ENCODE measurements around the gene EFCAB6.

Gene EFCAB6

DNA sequence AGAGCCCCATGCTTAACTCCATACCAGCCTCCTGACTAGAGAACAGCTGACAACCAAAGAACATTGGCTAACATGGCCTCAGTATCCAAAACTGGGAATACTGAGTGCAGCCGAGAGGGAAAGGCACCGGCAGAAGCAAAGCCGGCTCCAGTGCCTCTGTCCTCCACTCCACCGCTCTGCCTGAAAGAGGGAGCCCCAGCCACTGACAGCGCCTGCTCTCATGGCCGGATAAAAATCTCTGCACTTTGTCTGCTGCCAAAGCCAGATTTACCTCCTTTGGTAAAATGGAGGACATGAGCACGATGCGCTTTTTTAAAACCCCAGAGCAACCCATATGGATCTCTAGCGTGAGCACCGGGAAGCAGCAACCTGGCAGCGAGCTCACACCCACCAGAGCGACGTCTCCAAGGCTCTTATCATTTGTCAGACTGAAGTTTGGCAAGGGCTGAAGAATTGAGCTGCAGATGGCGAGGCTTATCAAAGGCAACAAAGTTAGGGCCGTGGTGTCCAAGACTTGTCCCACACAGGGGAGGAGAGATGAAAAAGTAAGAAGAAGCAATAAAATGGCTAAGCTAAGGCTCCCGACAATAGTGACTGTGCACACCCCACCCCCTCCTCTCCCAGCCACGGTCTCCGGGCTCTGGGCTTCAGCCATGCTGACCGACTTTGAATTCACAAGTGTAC lies 71.4 kb downstream of the EFCAB6 start:
- no peak for DNase-seq (ENCODE audit: low spot score)
- in situ Hi-C loops (cut with MboI; ENCODE audit: low sequenced_read_pairs, unreplicated experiment): no loop called here
- TF ChIP-seq, protein P1, sequence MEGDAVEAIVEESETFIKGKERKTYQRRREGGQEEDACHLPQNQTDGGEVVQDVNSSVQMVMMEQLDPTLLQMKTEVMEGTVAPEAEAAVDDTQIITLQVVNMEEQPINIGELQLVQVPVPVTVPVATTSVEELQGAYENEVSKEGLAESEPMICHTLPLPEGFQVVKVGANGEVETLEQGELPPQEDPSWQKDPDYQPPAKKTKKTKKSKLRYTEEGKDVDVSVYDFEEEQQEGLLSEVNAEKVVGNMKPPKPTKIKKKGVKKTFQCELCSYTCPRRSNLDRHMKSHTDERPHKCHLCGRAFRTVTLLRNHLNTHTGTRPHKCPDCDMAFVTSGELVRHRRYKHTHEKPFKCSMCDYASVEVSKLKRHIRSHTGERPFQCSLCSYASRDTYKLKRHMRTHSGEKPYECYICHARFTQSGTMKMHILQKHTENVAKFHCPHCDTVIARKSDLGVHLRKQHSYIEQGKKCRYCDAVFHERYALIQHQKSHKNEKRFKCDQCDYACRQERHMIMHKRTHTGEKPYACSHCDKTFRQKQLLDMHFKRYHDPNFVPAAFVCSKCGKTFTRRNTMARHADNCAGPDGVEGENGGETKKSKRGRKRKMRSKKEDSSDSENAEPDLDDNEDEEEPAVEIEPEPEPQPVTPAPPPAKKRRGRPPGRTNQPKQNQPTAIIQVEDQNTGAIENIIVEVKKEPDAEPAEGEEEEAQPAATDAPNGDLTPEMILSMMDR (IDR thresholded peaks at IDR 0.05; ENCODE audit: borderline replicate concordance, control extremely low read depth, extremely low read depth, insufficient read depth, missing control alignments): no peak

DNA sequence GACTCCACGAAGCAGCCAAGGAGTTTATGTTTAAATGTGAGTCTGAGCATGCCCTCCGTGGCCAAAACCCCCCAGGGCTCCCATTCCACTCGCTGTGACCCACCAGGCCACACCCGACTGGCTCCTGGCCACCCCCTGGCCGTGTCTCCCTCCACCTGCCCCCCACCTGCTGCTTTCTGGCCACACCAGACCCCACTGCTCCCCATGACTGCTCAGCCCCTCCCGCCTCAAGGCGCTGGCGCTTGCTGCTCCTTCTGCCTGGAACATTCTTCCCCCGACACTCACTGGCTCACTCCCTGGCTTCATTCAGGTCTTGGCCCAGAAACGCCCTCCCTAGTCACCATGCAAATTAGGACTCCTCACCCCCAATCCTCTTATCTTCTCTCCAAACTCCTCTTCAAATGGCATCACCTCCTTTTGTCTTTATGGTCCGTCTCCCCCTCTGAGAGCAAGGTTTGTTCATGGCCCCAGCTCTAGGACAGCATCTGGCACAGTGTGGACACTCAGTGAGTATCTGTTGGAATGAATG lies 72.2 kb downstream of the EFCAB6 start:
- TF ChIP-seq, protein P1 (IDR thresholded peaks at IDR 0.05; ENCODE audit: borderline replicate concordance, control extremely low read depth, extremely low read depth, insufficient read depth, missing control alignments): no peak
- in situ Hi-C loops (cut with MboI; ENCODE audit: low sequenced_read_pairs, unreplicated experiment): no loop called here

DNA sequence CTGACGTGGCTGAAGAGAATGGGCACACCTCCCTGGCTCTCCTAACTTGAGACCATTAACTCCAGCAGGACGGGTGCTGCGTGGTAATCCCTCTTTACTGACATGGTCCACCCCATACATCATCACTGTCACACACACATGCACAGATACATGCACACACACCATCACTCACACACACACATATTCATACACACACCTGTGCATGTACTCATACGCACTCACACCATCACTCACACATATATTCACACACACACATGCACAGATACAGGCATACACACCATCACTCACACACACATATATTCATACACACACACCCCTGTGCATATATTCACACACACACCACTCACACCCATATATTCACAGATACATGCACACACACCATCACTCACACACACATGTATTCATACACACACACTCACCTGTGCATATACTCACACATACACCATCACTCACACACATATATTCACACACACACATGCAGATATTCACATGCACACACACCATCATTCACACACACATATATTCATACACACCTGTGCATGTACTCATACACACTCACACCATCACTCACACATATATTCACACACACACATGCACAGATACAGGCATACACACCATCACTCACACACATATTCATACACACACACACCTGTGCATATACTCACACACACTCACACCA lies 74.8 kb downstream of the EFCAB6 start:
- DNase-seq (ENCODE audit: low spot score): no peak
- TF ChIP-seq, protein P1 (IDR thresholded peaks at IDR 0.05; ENCODE audit: borderline replicate concordance, control extremely low read depth, extremely low read depth, insufficient read depth, missing control alignments): no peak
- in situ Hi-C loops (cut with MboI; ENCODE audit: low sequenced_read_pairs, unreplicated experiment): no loop called here

More for the DNA sequence above, 72.2 kb downstream of the EFCAB6 start:
- no peak for DNase-seq (ENCODE audit: low spot score)

DNA sequence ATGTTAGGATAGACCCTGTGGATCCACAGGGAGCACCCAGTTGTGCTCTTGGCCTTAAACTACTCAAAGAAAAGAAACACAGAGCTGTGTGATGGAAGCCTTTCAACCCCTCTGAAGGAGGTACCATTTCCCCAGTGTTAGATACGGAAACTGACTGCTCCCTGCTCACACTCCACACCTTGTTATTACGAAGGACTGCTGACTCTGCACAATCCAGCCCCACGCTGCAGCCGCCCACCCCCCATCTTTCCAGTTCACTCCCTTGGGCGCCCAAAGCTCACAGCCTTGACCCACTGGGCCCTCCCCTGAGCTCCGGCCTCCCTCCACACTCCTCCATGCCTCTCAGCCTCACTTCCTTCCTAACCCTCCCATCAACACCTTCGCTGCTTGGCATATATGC lies 75.5 kb downstream of the EFCAB6 start:
- in situ Hi-C loops (cut with MboI; ENCODE audit: low sequenced_read_pairs, unreplicated experiment): no loop called here
- DNase-seq (ENCODE audit: low spot score): no peak
- TF ChIP-seq, protein P1 (IDR thresholded peaks at IDR 0.05; ENCODE audit: borderline replicate concordance, control extremely low read depth, extremely low read depth, insufficient read depth, missing control alignments): no peak

DNA sequence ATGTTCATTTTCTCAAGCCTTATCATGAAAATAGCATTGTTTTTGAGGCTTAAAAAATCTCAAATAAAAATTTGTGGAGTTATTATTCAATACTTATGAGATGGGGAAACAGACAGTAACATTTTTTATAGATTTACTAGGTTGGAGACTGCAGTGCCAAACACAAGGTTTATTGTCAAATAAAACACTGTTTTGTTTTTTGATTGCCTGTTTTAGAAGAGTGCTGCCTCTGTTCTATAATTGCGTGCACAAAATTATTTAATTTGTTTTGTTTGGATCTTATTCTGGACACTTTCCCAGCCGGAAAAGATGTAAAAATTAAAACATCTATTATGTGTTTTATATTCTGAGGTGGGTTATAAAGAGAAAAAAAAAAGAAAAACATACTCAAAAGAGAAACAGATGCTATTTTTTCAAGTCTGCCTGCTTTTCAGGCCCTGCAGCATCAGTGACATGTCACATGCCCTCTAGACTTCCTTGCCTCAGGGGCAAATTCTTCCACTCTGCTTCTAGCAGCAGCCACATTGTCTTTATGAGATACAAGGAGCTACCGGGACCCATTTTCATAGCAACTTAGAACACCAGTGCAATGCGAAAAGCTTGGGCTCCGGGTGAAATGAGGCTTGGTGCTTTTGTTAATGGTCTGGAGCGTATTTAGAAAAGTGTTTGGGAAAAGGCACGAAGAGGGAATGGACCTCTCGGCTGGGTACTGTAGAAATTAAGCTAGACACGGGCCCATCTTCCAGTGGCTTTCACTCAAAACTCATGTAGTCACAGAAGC lies 77.5 kb downstream of the EFCAB6 start:
- in situ Hi-C loops (cut with MboI; ENCODE audit: low sequenced_read_pairs, unreplicated experiment): no loop called here
- TF ChIP-seq, protein P1 (IDR thresholded peaks at IDR 0.05; ENCODE audit: borderline replicate concordance, control extremely low read depth, extremely low read depth, insufficient read depth, missing control alignments): no peak
- DNase-seq (ENCODE audit: low spot score): no peak

DNA sequence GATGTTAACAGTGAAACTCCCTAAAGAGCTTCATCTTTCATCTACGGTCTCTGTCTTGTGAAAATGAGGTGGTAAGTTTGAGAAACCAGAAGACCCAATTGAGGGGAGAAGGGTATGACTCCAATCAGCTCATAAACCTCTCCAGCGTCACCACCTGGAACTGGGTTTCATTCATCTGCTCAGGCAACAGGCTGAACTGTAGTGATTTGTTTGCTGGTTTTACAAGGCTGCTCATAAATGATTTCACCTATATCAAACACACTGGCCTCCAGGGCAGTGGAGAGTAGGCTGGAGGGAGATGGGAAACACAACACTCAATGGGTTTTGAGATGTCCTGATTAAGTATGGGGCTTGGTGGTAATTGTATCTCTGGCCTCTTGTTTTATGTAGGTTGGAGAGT lies 79.0 kb downstream of the EFCAB6 start:
- in situ Hi-C loops (cut with MboI; ENCODE audit: low sequenced_read_pairs, unreplicated experiment): no loop called here
- TF ChIP-seq, protein P1 (IDR thresholded peaks at IDR 0.05; ENCODE audit: borderline replicate concordance, control extremely low read depth, extremely low read depth, insufficient read depth, missing control alignments): no peak
- no peak for DNase-seq (ENCODE audit: low spot score)
